ENCODE data around the gene ASXL1. TPM values are rescaled to one million over a fixed set of nuclear protein-coding genes. Genes with fewer than 3 reads are reported as not detected.

The ASXL1 gene
- total RNA-seq, 1 experiment from 2014 or later = 69.9 TPM

GRCh38 chr20:32438331-32438858 lies 80.3 kb downstream of the ASXL1 start:
- H3K27me3 Mint-ChIP-seq (ENCODE audit: insufficient read depth, unreplicated experiment) = no peaks in the 10 kb centered on the region
- no peaks in the 10 kb centered on the region for H3K4me1 Mint-ChIP-seq (ENCODE audit: insufficient read depth, unreplicated experiment)
- intact Hi-C loops (cut with micrococcal nuclease) = no loop called here
- BruUV-seq (replicated peaks) = no TSS peak
- peaks cover 78% of the 10 kb centered on the region for H3K36me3 Mint-ChIP-seq (ENCODE audit: insufficient read depth, unreplicated experiment)
- no peak overlapping the region for H3K27ac Mint-ChIP-seq (ENCODE audit: low read depth, unreplicated experiment)
- ChIA-PET CTCF (no interaction called here), POLR2A (no interaction called here)
- TF ChIP-seq CTCF (IDR thresholded peaks at IDR 0.05; ENCODE audit: unreplicated experiment) = no peak
- no peaks in the 10 kb centered on the region for H3K9me3 Mint-ChIP-seq (ENCODE audit: unreplicated experiment)
- H3K4me3 Mint-ChIP-seq (ENCODE audit: unreplicated experiment) = no peak overlapping the region
- no peak for DNase-seq (ENCODE audit: unreplicated experiment)

GRCh38 chr20:32439132-32439829 lies 81.2 kb downstream of the ASXL1 start:
- no peak for TF ChIP-seq CTCF (IDR thresholded peaks at IDR 0.05; ENCODE audit: unreplicated experiment)
- Mint-ChIP-seq H3K27me3 (ENCODE audit: insufficient read depth, unreplicated experiment) (no peaks in the 10 kb centered on the region), H3K4me1 (ENCODE audit: insufficient read depth, unreplicated experiment) (no peaks in the 10 kb centered on the region), H3K36me3 (ENCODE audit: insufficient read depth, unreplicated experiment) (peaks cover 76% of the 10 kb centered on the region), H3K9me3 (ENCODE audit: unreplicated experiment) (no peaks in the 10 kb centered on the region), H3K27ac (ENCODE audit: low read depth, unreplicated experiment) (no peak overlapping the region), H3K4me3 (ENCODE audit: unreplicated experiment) (no peak overlapping the region)
- ChIA-PET CTCF (interaction anchor here (0.6 to 1.6 kb wide), 3 partner anchors 14 to 1751 kb away, joined by 3 to 4 read pairs (median 3); no protein-coding TSS in a partner anchor), POLR2A (interaction anchor here (1.0 kb wide), 1 partner anchor 199 kb away, joined by 9 read pairs; no protein-coding TSS in a partner anchor)
- intact Hi-C loops (cut with micrococcal nuclease) = no loop called here
- no TSS peak for BruUV-seq (replicated peaks)
- no peak for DNase-seq (ENCODE audit: unreplicated experiment)

GRCh38 chr20:32440069-32440757 lies 82.1 kb downstream of the ASXL1 start:
- peaks cover under 1% of the 10 kb centered on the region for H3K4me1 Mint-ChIP-seq (ENCODE audit: insufficient read depth, unreplicated experiment)
- H3K4me3 Mint-ChIP-seq (ENCODE audit: unreplicated experiment) = no peak overlapping the region
- CTCF ChIA-PET = interaction anchor here (0.6 to 1.6 kb wide), 4 partner anchors 13 to 332 kb away, joined by 3 to 4 read pairs (median 3); no protein-coding TSS in a partner anchor
- intact Hi-C loops (cut with micrococcal nuclease) = no loop called here
- H3K36me3 Mint-ChIP-seq (ENCODE audit: insufficient read depth, unreplicated experiment) = peaks cover 76% of the 10 kb centered on the region
- TF ChIP-seq CTCF (IDR thresholded peaks at IDR 0.05; ENCODE audit: unreplicated experiment) = no peak
- no peak overlapping the region for H3K27ac Mint-ChIP-seq (ENCODE audit: low read depth, unreplicated experiment)
- H3K9me3 Mint-ChIP-seq (ENCODE audit: unreplicated experiment) = no peaks in the 10 kb centered on the region
- POLR2A ChIA-PET = interaction anchor here (1.0 to 1.1 kb wide), 2 partner anchors 13 to 200 kb away, joined by 3 to 9 read pairs; no protein-coding TSS in a partner anchor
- no peaks in the 10 kb centered on the region for H3K27me3 Mint-ChIP-seq (ENCODE audit: insufficient read depth, unreplicated experiment)
- no TSS peak for BruUV-seq (replicated peaks)
- no peak for DNase-seq (ENCODE audit: unreplicated experiment)

- Mint-ChIP-seq H3K27me3 (ENCODE audit: insufficient read depth, unreplicated experiment) (no peaks in the 10 kb centered on the region), H3K9me3 (ENCODE audit: unreplicated experiment) (no peaks in the 10 kb centered on the region), H3K4me3 (ENCODE audit: unreplicated experiment) (no peak overlapping the region), H3K4me1 (ENCODE audit: insufficient read depth, unreplicated experiment) (peaks cover 5% of the 10 kb centered on the region), H3K27ac (ENCODE audit: low read depth, unreplicated experiment) (no peak overlapping the region), H3K36me3 (ENCODE audit: insufficient read depth, unreplicated experiment) (peaks cover 75% of the 10 kb centered on the region)
- TF ChIP-seq CTCF (IDR thresholded peaks at IDR 0.05; ENCODE audit: unreplicated experiment) = no peak
- POLR2A ChIA-PET = interaction anchor here (1.1 kb wide), 2 partner anchors 13 to 428 kb away, joined by 3 read pairs; no protein-coding TSS in a partner anchor
- intact Hi-C loops (cut with micrococcal nuclease) = no loop called here
- DNase-seq (ENCODE audit: unreplicated experiment) = no peak
- BruUV-seq (replicated peaks) = no TSS peak
- CTCF ChIA-PET = interaction anchor here (0.6 to 1.6 kb wide), 6 partner anchors 12 to 790 kb away, joined by 3 to 4 read pairs (median 3); no protein-coding TSS in a partner anchor
Observed at GRCh38 chr20:32440758-32441078, 82.6 kb downstream of the ASXL1 start.
